ENCODE measurements around the gene FECH.
"Not testable (repeated sequence)": the region's sequence is repeated elsewhere in the genome, so short reads cannot be mapped to it uniquely, and the experiment has no call there.

FECH gene

GRCh38 chr18:57527556-57528229, 58.8 kb downstream of the FECH start:
- no peak for DNase-seq

GRCh38 chr18:57523171-57523956, 63.1 kb downstream of the FECH start:
- DNase-seq: no peak

GRCh38 chr18:57522348-57522747, 64.2 kb downstream of the FECH start:
- DNase-seq: not testable (repeated sequence)

- no peak for DNase-seq
These were observed 66.7 kb downstream of the FECH start for GRCh38 chr18:57519668-57520424.

- no peak for DNase-seq
These were observed 68.0 kb downstream of the FECH start for GRCh38 chr18:57518533-57518932.

- no peak for DNase-seq
These were observed 70.4 kb downstream of the FECH start for GRCh38 chr18:57516056-57516455.

- DNase-seq: no peak
These were observed 81.3 kb downstream of the FECH start for GRCh38 chr18:57505231-57505630.

GRCh38 chr18:57502624-57503023, 83.9 kb downstream of the FECH start:
- no peak for DNase-seq

GRCh38 chr18:57498682-57499256, 87.7 kb downstream of the FECH start:
- no peak for DNase-seq

All from activated CD4-positive, alpha-beta T cell treated with anti-CD3 and anti-CD28 coated beads, Interleukin-2, amount 50 U/mL, for 1 hour (primary cell).